Mesenchymal stem cell (in vitro differentiated cells and primary cell): ENCODE data around the gene IPO8.

Experiments used
- DNase-seq: peaks from one replicate; pipeline ENCODE4 v3.0.0-alpha.2; 2013
- H2AFZ ChIP-seq: one replicate; pipeline ENCODE4 v1.6.1; 2013; ENCODE audit warnings: low read depth, mild to moderate bottlenecking, control low read depth, inconsistent platforms, low read length, moderate library complexity
- H2AK5ac ChIP-seq: 2 replicates; pipeline ENCODE4 v1.6.1; 2013; ENCODE audit warnings: low read length, moderate library complexity, mild to moderate bottlenecking, inconsistent platforms; ENCODE audit not compliant: severe bottlenecking
- H2BK120ac ChIP-seq: one replicate; pipeline ENCODE4 v1.6.1; 2013; ENCODE audit warnings: low read depth, mild to moderate bottlenecking, inconsistent platforms, low read length, moderate library complexity
- H2BK12ac ChIP-seq, 2 experiments: one replicate each; pipeline ENCODE4 v1.6.1; 2013; ENCODE audit warnings: inconsistent platforms in 2 of 2, low read length in 2 of 2, mild to moderate bottlenecking in 2 of 2, moderate library complexity in 2 of 2, control low read depth in 1 of 2
- H2BK15ac ChIP-seq: one replicate; pipeline ENCODE4 v1.6.1; 2013; ENCODE audit warnings: mild to moderate bottlenecking, low read depth, inconsistent platforms; ENCODE audit not compliant: poor library complexity, severe bottlenecking
- H2BK5ac ChIP-seq: 2 replicates; pipeline ENCODE4 v1.6.1; 2013; ENCODE audit warnings: low read depth, mild to moderate bottlenecking, low read length, control low read depth, inconsistent platforms; ENCODE audit not compliant: poor library complexity, severe bottlenecking
- H3K14ac ChIP-seq, 2 experiments: one replicate each; pipeline ENCODE4 v1.6.1; 2013; ENCODE audit warnings: inconsistent platforms in 2 of 2, low read length in 2 of 2, control low read depth in 1 of 2, mild to moderate bottlenecking in 1 of 2, moderate library complexity in 1 of 2
- H3K18ac ChIP-seq, 2 experiments: one replicate each; pipeline ENCODE4 v1.6.1; 2013; ENCODE audit warnings: inconsistent platforms in 2 of 2, low read length in 2 of 2, control low read depth in 1 of 2, low read depth in 1 of 2, mild to moderate bottlenecking in 1 of 2
- H3K23ac ChIP-seq, 2 experiments: one replicate each; pipeline ENCODE4 v1.6.1; 2013; ENCODE audit warnings: inconsistent platforms in 2 of 2, low read length in 2 of 2, mild to moderate bottlenecking in 2 of 2, moderate library complexity in 2 of 2, control low read depth in 1 of 2
- H3K27ac ChIP-seq: 2 replicates; pipeline ENCODE4 v1.5.1; 2013; ENCODE audit warnings: mild to moderate bottlenecking, moderate library complexity, low read length, control low read depth, inconsistent platforms; ENCODE audit not compliant: poor library complexity, severe bottlenecking
- H3K27me3 ChIP-seq, 2 experiments: 2 replicates each; pipeline versions ENCODE4 v1.6.1 to v1.7.0; 2013; ENCODE audit warnings: low read length in 2 of 2, mild to moderate bottlenecking in 2 of 2, moderate library complexity in 2 of 2, control low read depth in 1 of 2, inconsistent platforms in 1 of 2; ENCODE audit not compliant: control insufficient read depth in 1 of 2, insufficient read depth in 1 of 2
- H3K36me3 ChIP-seq, 2 experiments: 2 replicates each; pipeline versions ENCODE4 v1.6.1 to v1.7.0; 2013; ENCODE audit warnings: low read length in 2 of 2, control low read depth in 1 of 2, inconsistent platforms in 1 of 2, low read depth in 1 of 2, mild to moderate bottlenecking in 1 of 2; ENCODE audit not compliant: insufficient read depth in 2 of 2, control insufficient read depth in 1 of 2
- H3K4ac ChIP-seq, 2 experiments: one replicate each; pipeline ENCODE4 v1.6.1; 2013; ENCODE audit warnings: inconsistent platforms in 2 of 2, low read length in 2 of 2, mild to moderate bottlenecking in 2 of 2, moderate library complexity in 2 of 2, control low read depth in 1 of 2, low read depth in 1 of 2
- H3K4me1 ChIP-seq: 2 replicates; pipeline ENCODE4 v1.6.1; 2013; ENCODE audit warnings: low read depth, low read length, control low read depth; ENCODE audit not compliant: control insufficient read depth, insufficient read depth
- H3K4me2 ChIP-seq: 2 replicates; pipeline ENCODE4 v1.6.1; 2013; ENCODE audit warnings: low read length, mild to moderate bottlenecking, inconsistent platforms; ENCODE audit not compliant: poor library complexity, severe bottlenecking
- H3K4me3 ChIP-seq, 2 experiments: 2 replicates each; pipeline versions ENCODE4 v1.5.1 to v1.7.0; 2013; ENCODE audit warnings: low read length in 2 of 2, mild to moderate bottlenecking in 2 of 2, control low read depth in 1 of 2, low read depth in 1 of 2; ENCODE audit not compliant: insufficient read depth in 1 of 2
- H3K79me1 ChIP-seq: replicated peaks from 2 replicates; pipeline ENCODE4 v1.6.1; 2013; ENCODE audit warnings: mild to moderate bottlenecking, control low read depth, low read length, inconsistent platforms; ENCODE audit not compliant: poor library complexity, severe bottlenecking
- H3K9ac ChIP-seq: 2 replicates; pipeline ENCODE4 v1.7.0; 2013; ENCODE audit warnings: mild to moderate bottlenecking, low read length, moderate library complexity
- H3K9me3 ChIP-seq: 2 replicates; pipeline ENCODE4 v1.7.0; 2013; ENCODE audit warnings: mild to moderate bottlenecking, low read length; ENCODE audit not compliant: control insufficient read depth
- H4K8ac ChIP-seq: one replicate; pipeline ENCODE4 v1.6.1; 2013; ENCODE audit warnings: inconsistent platforms, mild to moderate bottlenecking, low read length, moderate library complexity
- H4K91ac ChIP-seq: one replicate; pipeline ENCODE4 v1.6.1; 2013; ENCODE audit warnings: mild to moderate bottlenecking, low read length, inconsistent platforms
- WGBS: methylation state at CpG from one replicate; pipeline ENCODE4 v1.1.7; 2013; ENCODE audit warnings: mixed read lengths; 5-methylcytosine and 5-hydroxymethylcytosine counted together

The IPO8 gene

GRCh38 chr12:30732954-30733637 is 37.4 kb upstream of the IPO8 start:
- H3K4me1 ChIP-seq: no peaks in the 10 kb centered on the region
- H3K18ac ChIP-seq: no peak overlapping the region
- no peaks in the 10 kb centered on the region for H3K27me3 ChIP-seq
- no peak overlapping the region for H2BK5ac ChIP-seq
- peaks cover 3 to 76% of the 10 kb centered on the region in 2 experiments for H3K36me3 ChIP-seq
- H3K4ac ChIP-seq: no peak overlapping the region
- H4K8ac ChIP-seq: no peak overlapping the region
- 100% methylated on average over 1 of the region's 2 CpGs for WGBS
- no peaks in the 10 kb centered on the region for H3K9me3 ChIP-seq
- H2BK120ac ChIP-seq: no peak overlapping the region
- H3K79me1 ChIP-seq: peaks cover 15% of the 10 kb centered on the region
- no peak overlapping the region for H2BK12ac ChIP-seq
- H2AFZ ChIP-seq: no peak overlapping the region
- DNase-seq: no peak
- H3K9ac ChIP-seq: no peak overlapping the region
- H2BK15ac ChIP-seq: no peak overlapping the region
- no peak overlapping the region for H3K4me2 ChIP-seq
- no peak overlapping the region for H4K91ac ChIP-seq
- H3K23ac ChIP-seq: no peak overlapping the region
- no peak overlapping the region for H3K27ac ChIP-seq
- no peak overlapping the region for H3K4me3 ChIP-seq
- H3K14ac ChIP-seq: no peak overlapping the region
- H2AK5ac ChIP-seq: no peak overlapping the region

GRCh38 chr12:30730011-30730410 is 34.3 kb upstream of the IPO8 start:
- H3K4ac ChIP-seq: no peak overlapping the region
- H4K8ac ChIP-seq: no peak overlapping the region
- H2BK12ac ChIP-seq: no peak overlapping the region
- no peaks in the 10 kb centered on the region for H3K27me3 ChIP-seq
- no peak overlapping the region for H3K14ac ChIP-seq
- no peaks in the 10 kb centered on the region for H3K9me3 ChIP-seq
- no peak overlapping the region for H3K4me3 ChIP-seq
- H2BK5ac ChIP-seq: no peak overlapping the region
- no peak overlapping the region for H2AFZ ChIP-seq
- H2BK120ac ChIP-seq: no peak overlapping the region
- H4K91ac ChIP-seq: no peak overlapping the region
- H2BK15ac ChIP-seq: no peak overlapping the region
- DNase-seq: no peak
- no peaks in the 10 kb centered on the region for H3K4me1 ChIP-seq
- no peak overlapping the region for H3K23ac ChIP-seq
- H3K9ac ChIP-seq: no peak overlapping the region
- H3K36me3 ChIP-seq: peaks cover 0 to 54% of the 10 kb centered on the region in 2 experiments
- H2AK5ac ChIP-seq: no peak overlapping the region
- 100% methylated on average over 1 of the region's 2 CpGs for WGBS
- peaks cover 7% of the 10 kb centered on the region for H3K79me1 ChIP-seq
- no peak overlapping the region for H3K27ac ChIP-seq
- no peak overlapping the region for H3K4me2 ChIP-seq
- no peak overlapping the region for H3K18ac ChIP-seq

GRCh38 chr12:30729547-30729946 is 33.9 kb upstream of the IPO8 start:
- no peak for DNase-seq
- Histone ChIP-seq H4K8ac (no peak overlapping the region), H2BK5ac (no peak overlapping the region), H3K18ac (no peak overlapping the region), H2AFZ (no peak overlapping the region), H3K14ac (no peak overlapping the region), H3K4me1 (peaks cover under 1% of the 10 kb centered on the region), H3K36me3 (peaks cover 0 to 51% of the 10 kb centered on the region in 2 experiments), H3K4me3 (no peak overlapping the region), H3K27ac (no peak overlapping the region), H2BK15ac (no peak overlapping the region), H3K79me1 (peaks cover 6% of the 10 kb centered on the region), H3K4me2 (no peak overlapping the region), H3K23ac (no peak overlapping the region), H2AK5ac (no peak overlapping the region), H3K9ac (no peak overlapping the region), H3K27me3 (no peaks in the 10 kb centered on the region), H2BK120ac (no peak overlapping the region), H3K4ac (no peak overlapping the region), H3K9me3 (no peaks in the 10 kb centered on the region), H4K91ac (no peak overlapping the region), H2BK12ac (no peak overlapping the region)
- WGBS: 97% methylated on average over 4 of the region's 4 CpGs

DNA sequence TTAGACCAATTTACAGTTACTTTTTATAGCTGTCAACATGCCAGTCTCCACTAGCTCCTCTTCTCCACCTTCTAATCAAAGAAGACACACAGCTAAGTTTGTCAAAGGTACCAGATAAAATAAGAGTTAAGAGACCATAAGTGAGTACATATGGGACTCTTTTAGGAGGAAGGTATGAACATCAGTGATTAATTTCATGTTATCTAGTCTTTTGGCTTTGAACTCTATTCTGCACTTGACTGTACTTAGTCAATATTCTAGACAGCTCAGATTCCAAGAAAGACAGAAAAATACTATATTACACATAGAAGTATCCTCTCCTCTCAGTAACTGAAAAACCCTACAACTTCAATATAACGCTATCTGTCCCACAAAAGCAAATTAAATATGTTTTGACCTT is 31.0 kb upstream of the IPO8 start:
- no peak overlapping the region for H3K18ac ChIP-seq
- no peaks in the 10 kb centered on the region for H3K9me3 ChIP-seq
- no peak overlapping the region for H2AK5ac ChIP-seq
- H2BK15ac ChIP-seq: no peak overlapping the region
- no peak overlapping the region for H4K91ac ChIP-seq
- no peak overlapping the region for H3K27ac ChIP-seq
- peaks cover 0 to 62% of the 10 kb centered on the region in 2 experiments for H3K36me3 ChIP-seq
- no peak overlapping the region for H4K8ac ChIP-seq
- H3K9ac ChIP-seq: no peak overlapping the region
- H2AFZ ChIP-seq: no peak overlapping the region
- WGBS: 100% methylated on average over 1 of the region's 1 CpG
- no peak overlapping the region for H3K23ac ChIP-seq
- no peak for DNase-seq
- no peak overlapping the region for H3K4ac ChIP-seq
- H2BK5ac ChIP-seq: no peak overlapping the region
- H3K4me3 ChIP-seq: no peak overlapping the region
- H3K27me3 ChIP-seq: no peaks in the 10 kb centered on the region
- no peak overlapping the region for H2BK120ac ChIP-seq
- no peak overlapping the region for H3K4me2 ChIP-seq
- no peak overlapping the region for H2BK12ac ChIP-seq
- H3K79me1 ChIP-seq: peaks cover 6% of the 10 kb centered on the region
- H3K14ac ChIP-seq: no peak overlapping the region
- peaks cover 1% of the 10 kb centered on the region for H3K4me1 ChIP-seq
